Brain microvascular endothelial cell (primary cell): ENCODE results near the gene IQCC.

Experiments used
- DNase-seq: peaks from one replicate; pipeline ENCODE4 v3.0.0-alpha.2; 2020
- H3K27ac ChIP-seq: fragments of 250-450 bp; sonication (Bioruptor Pico); 2 replicates; pipeline ENCODE4 v1.5.1; 2020; ENCODE audit warnings: mild to moderate bottlenecking, moderate library complexity
- H3K27me3 ChIP-seq: fragments of 250-450 bp; sonication (Bioruptor Pico); replicated peaks from 2 replicates; pipeline ENCODE4 v1.5.1; 2020; ENCODE audit warnings: mild to moderate bottlenecking
- H3K36me3 ChIP-seq: fragments of 250-450 bp; sonication (Bioruptor Pico); replicated peaks from 2 replicates; pipeline ENCODE4 v1.5.1; 2020; ENCODE audit warnings: mild to moderate bottlenecking
- H3K4me3 ChIP-seq: 2 replicates; pipeline ENCODE4 v1.5.1; 2011; ENCODE audit warnings: low read depth, mild to moderate bottlenecking, control low read depth, low read length, moderate library complexity
- CTCF ChIP-seq: IDR thresholded peaks from 2 replicates; pipeline ENCODE4 v1.5.1; 2011; ENCODE audit warnings: low read depth, mild to moderate bottlenecking, moderate library complexity, low read length, control low read depth, inconsistent platforms; ENCODE audit errors: missing control alignments
- in situ Hi-C: cut with HindIII; loops from 2 replicates; pipeline ENCODE4 v1.10.0; 2017; ENCODE audit warnings: low sequenced_read_pairs, low pct_ligation_motif_present

The IQCC gene

GRCh38 chr1:32178380-32179192 is 26.9 kb upstream of the IQCC start:
- Histone ChIP-seq H3K27me3 (no peaks in the 10 kb centered on the region), H3K27ac (peak overlapping the region; percentile 84), H3K4me3 (no peak overlapping the region), H3K36me3 (peaks cover 15% of the 10 kb centered on the region)
- no peak for TF ChIP-seq CTCF
- in situ Hi-C loops: no loop called here
- no peak for DNase-seq

DNA sequence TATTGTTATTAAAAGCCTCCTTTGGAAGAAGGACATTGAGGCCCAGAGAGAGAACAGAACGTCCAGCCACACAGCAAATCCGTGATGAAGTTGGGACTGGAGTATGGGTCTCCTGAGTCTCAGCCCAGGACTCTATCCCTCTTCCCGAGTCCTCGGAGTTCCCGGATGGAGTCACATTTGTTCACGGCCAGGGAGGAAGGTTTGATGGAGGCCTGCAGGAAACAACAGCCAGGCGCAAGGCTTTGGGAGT is 26.4 kb upstream of the IQCC start:
- in situ Hi-C loops: no loop called here
- Histone ChIP-seq H3K27ac (peak overlapping the region; percentile 84), H3K36me3 (peaks cover 17% of the 10 kb centered on the region), H3K4me3 (peak overlapping the region; percentile 73), H3K27me3 (no peaks in the 10 kb centered on the region)
- no peak for TF ChIP-seq CTCF
- DNase-seq: no peak

GRCh38 chr1:32179443-32180185 is 25.9 kb upstream of the IQCC start, which contains the start of gene TXLNA:
Gene TXLNA, plus strand, starts transcription at chr1:32179675. Its CDS starts 671 bp downstream, at chr1:32180346.
- peak; percentile 14 for TF ChIP-seq CTCF
- Histone ChIP-seq H3K4me3 (peak within 1 kb of the TSS; percentile 73), H3K36me3 (peaks cover 17% of the 10 kb centered on the region), H3K27me3 (no peaks in the 10 kb centered on the region), H3K27ac (peak within 1 kb of the TSS; percentile 84)
- DNase-seq: peak; percentile 85
- in situ Hi-C loops: no loop called here

- in situ Hi-C loops: no loop called here
- peak; percentile 29 for DNase-seq
- Histone ChIP-seq H3K27ac (peak overlapping the region; percentile 84), H3K27me3 (no peaks in the 10 kb centered on the region), H3K36me3 (peaks cover 19% of the 10 kb centered on the region), H3K4me3 (peak overlapping the region; percentile 73)
- TF ChIP-seq CTCF: no peak
Measured at GRCh38 chr1:32180186-32181060, 25.0 kb upstream of the IQCC start.

- peak overlapping the region; percentile 73 for H3K4me3 ChIP-seq
- in situ Hi-C loops: no loop called here
Measured at GRCh38 chr1:32181065-32181464, 24.4 kb upstream of the IQCC start.

More at GRCh38 chr1:32181065-32181464, 24.4 kb upstream of the IQCC start:
- peaks cover 25% of the 10 kb centered on the region for H3K36me3 ChIP-seq
- DNase-seq: no peak
- H3K27me3 ChIP-seq: no peaks in the 10 kb centered on the region
- TF ChIP-seq CTCF: no peak
- H3K27ac ChIP-seq: peak overlapping the region; percentile 84
